Breast epithelium (tissue), 3 donors: ENCODE measurements around the gene NRL.

ENCODE experiments used
- POLR2A ChIP-seq: fragments of 450-650 bp; IDR thresholded peaks from one replicate; pipeline ENCODE4 v1.6.1; 2016; ENCODE audit warnings: antibody characterized with exemption, mild to moderate bottlenecking, moderate library complexity
- POLR2AphosphoS5 ChIP-seq, 3 donors: sonication (generic); formaldehyde crosslinking; IDR thresholded peaks; one replicate each; pipeline ENCODE4 v1.6.1; 2017; ENCODE audit warnings: antibody characterized with exemption in 3 of 3
- TF ChIP-seq, protein P1 (sequence below), 3 donors: fragments of 450-650 bp; IDR thresholded peaks; one replicate each; pipeline ENCODE4 v1.5.1; 2016 to 2017; ENCODE audit warnings: antibody characterized with exemption in 3 of 3, mild to moderate bottlenecking in 3 of 3, moderate library complexity in 3 of 3

DNA sequence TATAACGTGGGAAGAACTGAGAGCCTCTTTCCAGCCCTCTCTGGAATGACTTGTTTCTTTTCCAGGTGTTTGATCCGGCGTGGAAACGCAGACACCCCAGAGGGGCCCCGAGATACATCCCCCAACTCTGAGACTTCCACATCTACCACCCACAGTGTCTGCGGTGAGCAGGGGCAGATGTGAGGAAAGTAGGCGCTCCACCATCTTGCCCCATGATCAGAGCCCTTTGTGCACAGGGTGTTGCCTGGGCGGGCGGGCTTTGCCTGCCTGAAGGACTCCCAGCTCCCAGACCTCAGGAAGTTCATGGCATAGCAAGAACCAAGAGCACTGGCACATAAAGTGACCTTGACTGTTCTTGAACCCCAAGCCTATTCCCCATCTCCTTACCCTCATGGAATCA lies 60.1 kb downstream of the NRL start:
- TF ChIP-seq, protein P1, sequence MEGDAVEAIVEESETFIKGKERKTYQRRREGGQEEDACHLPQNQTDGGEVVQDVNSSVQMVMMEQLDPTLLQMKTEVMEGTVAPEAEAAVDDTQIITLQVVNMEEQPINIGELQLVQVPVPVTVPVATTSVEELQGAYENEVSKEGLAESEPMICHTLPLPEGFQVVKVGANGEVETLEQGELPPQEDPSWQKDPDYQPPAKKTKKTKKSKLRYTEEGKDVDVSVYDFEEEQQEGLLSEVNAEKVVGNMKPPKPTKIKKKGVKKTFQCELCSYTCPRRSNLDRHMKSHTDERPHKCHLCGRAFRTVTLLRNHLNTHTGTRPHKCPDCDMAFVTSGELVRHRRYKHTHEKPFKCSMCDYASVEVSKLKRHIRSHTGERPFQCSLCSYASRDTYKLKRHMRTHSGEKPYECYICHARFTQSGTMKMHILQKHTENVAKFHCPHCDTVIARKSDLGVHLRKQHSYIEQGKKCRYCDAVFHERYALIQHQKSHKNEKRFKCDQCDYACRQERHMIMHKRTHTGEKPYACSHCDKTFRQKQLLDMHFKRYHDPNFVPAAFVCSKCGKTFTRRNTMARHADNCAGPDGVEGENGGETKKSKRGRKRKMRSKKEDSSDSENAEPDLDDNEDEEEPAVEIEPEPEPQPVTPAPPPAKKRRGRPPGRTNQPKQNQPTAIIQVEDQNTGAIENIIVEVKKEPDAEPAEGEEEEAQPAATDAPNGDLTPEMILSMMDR (IDR thresholded peaks at IDR 0.05): no peak
- TF ChIP-seq POLR2AphosphoS5 (IDR thresholded peaks at IDR 0.05): no peak
- TF ChIP-seq POLR2A: no peak
